Body of pancreas (tissue), 4 donors: ENCODE data around the gene LPCAT3.
"Not testable (repeated sequence)": the region's sequence is repeated elsewhere in the genome, so short reads cannot be mapped to it uniquely, and the experiment has no call there.

Experiments
- CTCF ChIP-seq, 7 experiments: fragments of 450-650 bp in 4 of 7; fragments of 200-600 bp in 3 of 7; sonication (generic) in 3 of 7; IDR thresholded peaks; one replicate each; pipeline ENCODE4 v1.5.1; 2016 to 2019; ENCODE audit warnings: antibody characterized with exemption in 7 of 7
- POLR2A ChIP-seq, 3 donors: fragments of 450-650 bp; IDR thresholded peaks; one replicate each; pipeline ENCODE4 v1.6.1; 2016; ENCODE audit warnings: antibody characterized with exemption in 3 of 3, mild to moderate bottlenecking in 2 of 3

DNA sequence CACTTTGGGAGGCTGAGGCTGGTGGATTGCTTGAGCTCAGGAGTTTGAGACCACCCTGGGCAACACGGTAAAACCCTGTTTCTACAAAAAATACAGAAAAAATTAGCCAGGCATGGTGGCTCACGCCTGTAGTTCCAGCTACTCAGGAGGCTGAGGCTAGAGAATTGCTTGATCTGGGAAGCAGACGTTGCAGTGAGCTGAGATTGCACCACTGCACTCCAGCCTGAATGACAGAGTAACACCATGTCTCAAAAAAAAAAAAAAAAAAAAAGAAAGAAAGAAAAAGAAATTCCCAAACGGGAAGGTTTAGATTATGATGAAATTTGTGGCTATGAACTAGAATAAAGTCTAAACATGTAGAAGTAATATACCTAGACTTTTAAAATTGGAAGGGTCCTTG, 6.9 kb downstream of the LPCAT3 start:
- TF ChIP-seq CTCF, POLR2A (IDR thresholded peaks at IDR 0.05): not testable (repeated sequence)
